C4-2B (cell line): ENCODE data around the gene CCDC57.

Source experiments
- ZFX ChIP-seq: fragments of 450-650 bp; IDR thresholded peaks from 2 replicates; pipeline ENCODE4 v1.6.1; 2017
- TF ChIP-seq, protein P1 (sequence below): fragments of 450-650 bp; conservative IDR thresholded peaks from 2 replicates; pipeline ENCODE4 v1.5.1; 2017; ENCODE audit warnings: mild to moderate bottlenecking

DNA sequence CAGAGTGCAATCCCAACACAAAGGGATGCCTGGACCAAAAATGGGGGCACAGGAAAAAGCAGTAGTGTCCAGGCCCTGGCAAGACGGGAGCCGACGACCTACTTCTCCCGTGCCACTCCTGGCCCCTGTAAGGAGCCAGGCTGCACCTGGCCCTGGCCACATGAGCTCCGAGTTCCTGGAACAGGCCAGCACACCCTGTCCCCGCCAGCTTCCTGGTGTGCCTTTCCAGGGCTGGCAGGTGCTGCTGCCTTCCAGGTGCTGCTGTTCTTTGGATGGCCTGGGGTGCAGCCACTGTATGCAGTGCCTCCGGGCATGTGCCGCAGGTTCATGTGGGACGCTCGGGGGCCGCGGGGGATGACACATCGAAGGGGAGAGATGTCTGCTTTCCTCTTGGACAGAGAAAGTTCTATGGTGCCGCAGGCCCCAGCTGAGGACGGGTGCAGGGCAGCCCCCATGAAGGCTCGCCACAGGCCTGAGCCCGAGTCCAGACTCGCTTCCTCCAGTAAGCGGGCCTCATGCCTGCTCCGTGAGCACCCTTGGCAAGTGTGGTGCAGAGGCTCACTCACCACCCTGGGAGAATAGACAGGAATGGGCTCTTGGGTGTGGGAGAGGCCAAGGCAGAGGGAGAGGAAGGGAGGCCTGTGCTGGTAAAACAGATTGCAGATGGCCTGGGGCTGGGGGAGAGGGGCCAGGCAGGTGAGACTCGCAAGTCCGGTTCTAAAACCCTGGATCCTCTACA, 59.9 kb downstream of the CCDC57 start:
- TF ChIP-seq, protein P1, sequence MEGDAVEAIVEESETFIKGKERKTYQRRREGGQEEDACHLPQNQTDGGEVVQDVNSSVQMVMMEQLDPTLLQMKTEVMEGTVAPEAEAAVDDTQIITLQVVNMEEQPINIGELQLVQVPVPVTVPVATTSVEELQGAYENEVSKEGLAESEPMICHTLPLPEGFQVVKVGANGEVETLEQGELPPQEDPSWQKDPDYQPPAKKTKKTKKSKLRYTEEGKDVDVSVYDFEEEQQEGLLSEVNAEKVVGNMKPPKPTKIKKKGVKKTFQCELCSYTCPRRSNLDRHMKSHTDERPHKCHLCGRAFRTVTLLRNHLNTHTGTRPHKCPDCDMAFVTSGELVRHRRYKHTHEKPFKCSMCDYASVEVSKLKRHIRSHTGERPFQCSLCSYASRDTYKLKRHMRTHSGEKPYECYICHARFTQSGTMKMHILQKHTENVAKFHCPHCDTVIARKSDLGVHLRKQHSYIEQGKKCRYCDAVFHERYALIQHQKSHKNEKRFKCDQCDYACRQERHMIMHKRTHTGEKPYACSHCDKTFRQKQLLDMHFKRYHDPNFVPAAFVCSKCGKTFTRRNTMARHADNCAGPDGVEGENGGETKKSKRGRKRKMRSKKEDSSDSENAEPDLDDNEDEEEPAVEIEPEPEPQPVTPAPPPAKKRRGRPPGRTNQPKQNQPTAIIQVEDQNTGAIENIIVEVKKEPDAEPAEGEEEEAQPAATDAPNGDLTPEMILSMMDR = no peak
- TF ChIP-seq ZFX = peak; percentile 56
